ENCODE measurements around the gene PYGB. TPM values are rescaled to one million over a fixed set of nuclear protein-coding genes. Genes with fewer than 3 reads are reported as not detected.

The PYGB gene
- total RNA-seq, 2 experiments from 2014 or later, result 26.3 to 27.5 TPM

DNA sequence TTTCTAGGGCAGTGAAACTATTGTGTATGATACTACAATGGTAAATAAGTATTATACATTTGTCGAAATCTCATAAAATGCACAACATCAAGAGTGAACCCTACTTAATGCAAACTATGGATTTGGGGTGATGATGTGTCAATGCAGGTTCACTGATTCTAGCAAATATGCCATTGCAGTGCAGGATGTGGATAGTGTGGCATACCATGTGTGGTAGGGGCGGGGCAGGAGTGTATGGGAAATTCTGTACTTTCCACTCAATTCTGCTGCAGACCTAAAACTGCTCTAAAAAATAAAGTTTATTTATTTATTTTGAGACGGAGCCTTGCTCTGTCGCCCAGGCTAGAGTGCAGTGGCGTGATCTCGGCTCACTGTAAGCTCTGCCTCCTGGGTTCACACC is 98.5 kb downstream of the PYGB start:
- Histone ChIP-seq H3K36me3 (ENCODE audit: insufficient read depth, low read length) (no peaks in the 10 kb centered on the region), H3K27me3 (ENCODE audit: control insufficient read depth in 1 of 2, insufficient read depth in 2 of 2, low read length in 2 of 2) (no peaks in the 10 kb centered on the region), H3K4me3 (ENCODE audit: low read length) (no peak overlapping the region), H3K27ac (ENCODE audit: low read depth in 1 of 2, low read length in 2 of 2) (no peak overlapping the region), H3K9me3 (ENCODE audit: control insufficient read depth in 1 of 2, insufficient read depth in 1 of 2, low read length in 2 of 2) (peaks cover 0 to 4% of the 10 kb centered on the region in 2 experiments), H3K4me1 (ENCODE audit: insufficient read depth, low read length) (no peaks in the 10 kb centered on the region)
- Mint-ChIP-seq H3K4me3 (no peak overlapping the region), H3K27ac (no peak overlapping the region), H3K36me3 (ENCODE audit: low read depth) (peaks cover 14% of the 10 kb centered on the region), H3K9me3 (no peaks in the 10 kb centered on the region), H3K27me3 (no peaks in the 10 kb centered on the region), H3K4me1 (ENCODE audit: low read depth) (peaks cover 49% of the 10 kb centered on the region)
- intact Hi-C loops (cut with DNase I, micrococcal nuclease), result no loop called here
- CTCF ChIA-PET, result no interaction called here
- POLR2A ChIA-PET, result no interaction called here
- TF ChIP-seq, protein P1, sequence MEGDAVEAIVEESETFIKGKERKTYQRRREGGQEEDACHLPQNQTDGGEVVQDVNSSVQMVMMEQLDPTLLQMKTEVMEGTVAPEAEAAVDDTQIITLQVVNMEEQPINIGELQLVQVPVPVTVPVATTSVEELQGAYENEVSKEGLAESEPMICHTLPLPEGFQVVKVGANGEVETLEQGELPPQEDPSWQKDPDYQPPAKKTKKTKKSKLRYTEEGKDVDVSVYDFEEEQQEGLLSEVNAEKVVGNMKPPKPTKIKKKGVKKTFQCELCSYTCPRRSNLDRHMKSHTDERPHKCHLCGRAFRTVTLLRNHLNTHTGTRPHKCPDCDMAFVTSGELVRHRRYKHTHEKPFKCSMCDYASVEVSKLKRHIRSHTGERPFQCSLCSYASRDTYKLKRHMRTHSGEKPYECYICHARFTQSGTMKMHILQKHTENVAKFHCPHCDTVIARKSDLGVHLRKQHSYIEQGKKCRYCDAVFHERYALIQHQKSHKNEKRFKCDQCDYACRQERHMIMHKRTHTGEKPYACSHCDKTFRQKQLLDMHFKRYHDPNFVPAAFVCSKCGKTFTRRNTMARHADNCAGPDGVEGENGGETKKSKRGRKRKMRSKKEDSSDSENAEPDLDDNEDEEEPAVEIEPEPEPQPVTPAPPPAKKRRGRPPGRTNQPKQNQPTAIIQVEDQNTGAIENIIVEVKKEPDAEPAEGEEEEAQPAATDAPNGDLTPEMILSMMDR (IDR thresholded peaks at IDR 0.05), result no peak
- no peak for ATAC-seq (ENCODE audit: poor library complexity)
- DNase-seq, result peak in 1 of 14 experiments; percentile 33

Other genes starting within 250 kb of the PYGB start
- 10 to 100 TPM; 18.9 TPM for gene ACSS1, start 189.9 kb upstream of the PYGB start, total RNA-seq
- gene VSX1, start 165.9 kb upstream of the PYGB start, total RNA-seq, result not detected
- 10 to 100 TPM; 78.5 to 85.1 TPM for gene ENTPD6, start 52.4 kb upstream of the PYGB start, total RNA-seq
- gene ABHD12, start 142.8 kb downstream of the PYGB start, total RNA-seq, result 10 to 100 TPM; 13.4 to 17.0 TPM
- gene GINS1, start 159.6 kb downstream of the PYGB start, total RNA-seq, result under 1 TPM; 0.08 to 0.17 TPM